ENCODE data around the gene STRBP.

STRBP gene

GRCh38 chr9:123310551-123311249, 42.3 kb upstream of the STRBP start:
- no peak overlapping the region for H3K4me2 ChIP-seq (ENCODE audit: low read depth, low read length)
- no peaks in the 10 kb centered on the region for H3K79me2 ChIP-seq (ENCODE audit: low read length)
- H3K27me3 ChIP-seq (replicated peaks; ENCODE audit: insufficient read depth, low read length) = no peaks in the 10 kb centered on the region
- H3F3A ChIP-seq (ENCODE audit: insufficient read depth, low read length) = no peaks in the 10 kb centered on the region
- no peaks in the 10 kb centered on the region for H3K9me3 ChIP-seq (replicated peaks; ENCODE audit: insufficient read depth, low read length)
- H3K36me3 ChIP-seq (replicated peaks; ENCODE audit: insufficient read depth, low read length) = no peaks in the 10 kb centered on the region
- TF ChIP-seq EZH2phosphoT487 (IDR thresholded peaks at IDR 0.05; ENCODE audit: low read length) (no peak), CTCF (IDR thresholded peaks at IDR 0.05; ENCODE audit: low read length) (no peak), EZH2 (optimal IDR thresholded peaks at IDR 0.05; ENCODE audit: low read depth, low read length) (no peak)
- H3K27ac ChIP-seq (ENCODE audit: low read length) = no peak overlapping the region
- H3K4me1 ChIP-seq (ENCODE audit: low read length) = no peaks in the 10 kb centered on the region
- no peak overlapping the region for H3K9ac ChIP-seq (ENCODE audit: low read length)
- no peak overlapping the region for H3K4me3 ChIP-seq (ENCODE audit: low read length)
- H2AFZ ChIP-seq (ENCODE audit: low read length) = no peak overlapping the region
- no peaks in the 10 kb centered on the region for H3K9me2 ChIP-seq (replicated peaks; ENCODE audit: insufficient read depth, low read length)
- no peaks in the 10 kb centered on the region for H4K20me1 ChIP-seq (ENCODE audit: insufficient read depth, low read length)
- DNase-seq = no peak

GRCh38 chr9:123309611-123310010, 41.2 kb upstream of the STRBP start:
- no peak for TF ChIP-seq EZH2 (optimal IDR thresholded peaks at IDR 0.05; ENCODE audit: low read depth, low read length)
- TF ChIP-seq EZH2phosphoT487 (IDR thresholded peaks at IDR 0.05; ENCODE audit: low read length) = no peak
- no peak for TF ChIP-seq CTCF (IDR thresholded peaks at IDR 0.05; ENCODE audit: low read length)
- H2AFZ ChIP-seq (ENCODE audit: low read length) = no peak overlapping the region
- H3K27ac ChIP-seq (ENCODE audit: low read length) = no peak overlapping the region
- no peaks in the 10 kb centered on the region for H3K36me3 ChIP-seq (replicated peaks; ENCODE audit: insufficient read depth, low read length)
- no peaks in the 10 kb centered on the region for H3K9me2 ChIP-seq (replicated peaks; ENCODE audit: insufficient read depth, low read length)
- no peaks in the 10 kb centered on the region for H3K79me2 ChIP-seq (ENCODE audit: low read length)
- no peaks in the 10 kb centered on the region for H3K27me3 ChIP-seq (replicated peaks; ENCODE audit: insufficient read depth, low read length)
- no peaks in the 10 kb centered on the region for H3F3A ChIP-seq (ENCODE audit: insufficient read depth, low read length)
- H4K20me1 ChIP-seq (ENCODE audit: insufficient read depth, low read length) = no peaks in the 10 kb centered on the region
- no peak overlapping the region for H3K9ac ChIP-seq (ENCODE audit: low read length)
- H3K9me3 ChIP-seq (replicated peaks; ENCODE audit: insufficient read depth, low read length) = no peaks in the 10 kb centered on the region
- no peak for DNase-seq
- H3K4me3 ChIP-seq (ENCODE audit: low read length) = no peak overlapping the region
- H3K4me2 ChIP-seq (ENCODE audit: low read depth, low read length) = no peak overlapping the region
- H3K4me1 ChIP-seq (ENCODE audit: low read length) = no peaks in the 10 kb centered on the region

GRCh38 chr9:123305879-123306278, 37.5 kb upstream of the STRBP start:
- Histone ChIP-seq H4K20me1 (ENCODE audit: insufficient read depth, low read length) (no peaks in the 10 kb centered on the region), H3K9me2 (replicated peaks; ENCODE audit: insufficient read depth, low read length) (no peaks in the 10 kb centered on the region), H3K9ac (ENCODE audit: low read length) (no peak overlapping the region), H2AFZ (ENCODE audit: low read length) (no peak overlapping the region), H3K27me3 (replicated peaks; ENCODE audit: insufficient read depth, low read length) (no peaks in the 10 kb centered on the region), H3K4me3 (ENCODE audit: low read length) (no peak overlapping the region), H3F3A (ENCODE audit: insufficient read depth, low read length) (no peaks in the 10 kb centered on the region), H3K4me2 (ENCODE audit: low read depth, low read length) (no peak overlapping the region), H3K9me3 (replicated peaks; ENCODE audit: insufficient read depth, low read length) (no peaks in the 10 kb centered on the region), H3K36me3 (replicated peaks; ENCODE audit: insufficient read depth, low read length) (no peaks in the 10 kb centered on the region), H3K4me1 (ENCODE audit: low read length) (no peaks in the 10 kb centered on the region), H3K79me2 (ENCODE audit: low read length) (no peaks in the 10 kb centered on the region), H3K27ac (ENCODE audit: low read length) (no peak overlapping the region)
- DNase-seq = no peak
- TF ChIP-seq EZH2 (optimal IDR thresholded peaks at IDR 0.05; ENCODE audit: low read depth, low read length) = no peak
- no peak for TF ChIP-seq CTCF (IDR thresholded peaks at IDR 0.05; ENCODE audit: low read length)
